GM19328 (cell line): ENCODE measurements around the gene POLR1A.

Experiments used
- ATAC-seq: cut with Tn5 transposase; IDR thresholded peaks from one replicate; pipeline ENCODE4 v1.9.1; 2021; ENCODE audit warnings: mild to moderate bottlenecking, moderate library complexity; ENCODE audit not compliant: unreplicated experiment

The POLR1A gene

DNA sequence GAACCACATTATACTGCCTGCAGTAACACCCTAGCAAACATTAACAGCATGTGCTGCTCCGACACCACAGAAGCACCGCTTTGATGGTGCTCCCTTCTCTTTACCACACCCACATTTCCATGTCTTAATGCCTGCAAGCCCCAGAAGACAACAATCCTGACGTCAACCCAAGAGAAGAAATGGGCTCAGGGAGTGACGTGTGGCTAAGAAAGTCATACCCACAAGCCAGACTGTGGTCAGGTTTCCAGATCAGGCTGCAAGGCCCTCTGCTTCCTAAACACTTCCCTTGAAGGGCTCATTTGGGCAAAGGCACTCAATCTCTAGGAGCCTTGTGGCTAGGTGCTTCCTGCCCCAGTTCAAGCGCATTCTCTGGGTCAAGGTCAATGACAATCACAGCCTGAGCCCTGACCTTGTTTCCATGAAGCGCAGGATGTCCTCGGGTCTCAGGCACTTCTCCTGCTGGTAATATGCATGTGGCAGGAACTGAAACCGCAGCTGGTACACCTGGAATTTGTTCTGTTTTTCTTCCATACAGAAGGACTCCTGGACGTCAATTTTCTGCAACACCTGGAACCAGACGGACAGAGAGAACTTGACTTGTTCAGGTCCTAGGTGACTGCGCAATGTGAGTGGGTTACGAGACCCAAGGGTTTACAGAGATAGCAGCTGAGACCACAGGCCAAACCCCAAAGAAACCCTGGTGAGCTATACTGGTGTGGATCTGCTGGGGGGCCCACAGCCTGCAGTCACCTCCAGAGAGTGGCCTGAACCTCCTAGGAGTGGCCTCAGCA is 67.2 kb downstream of the POLR1A start:
- ATAC-seq: no peak

DNA sequence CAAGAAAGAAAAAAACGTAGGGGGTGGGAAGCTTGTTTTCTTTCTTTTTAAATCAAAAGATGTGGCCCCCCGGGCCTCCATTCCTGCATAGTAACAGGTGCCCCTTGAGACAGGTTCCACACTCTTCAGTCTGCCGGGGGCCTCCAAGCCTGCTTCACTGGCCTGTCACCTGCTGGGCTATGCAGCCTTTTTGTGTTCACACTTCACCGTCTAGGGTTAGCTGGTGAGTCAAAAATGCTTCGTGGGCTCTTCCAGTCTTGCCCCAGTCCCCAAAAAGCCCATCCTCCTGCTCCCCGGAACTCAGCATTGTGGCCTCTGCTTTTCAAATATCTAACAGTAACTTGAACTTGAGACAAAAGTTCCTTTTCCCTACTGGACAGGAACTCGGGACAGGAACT is 67.9 kb downstream of the POLR1A start:
- ATAC-seq: no peak

DNA sequence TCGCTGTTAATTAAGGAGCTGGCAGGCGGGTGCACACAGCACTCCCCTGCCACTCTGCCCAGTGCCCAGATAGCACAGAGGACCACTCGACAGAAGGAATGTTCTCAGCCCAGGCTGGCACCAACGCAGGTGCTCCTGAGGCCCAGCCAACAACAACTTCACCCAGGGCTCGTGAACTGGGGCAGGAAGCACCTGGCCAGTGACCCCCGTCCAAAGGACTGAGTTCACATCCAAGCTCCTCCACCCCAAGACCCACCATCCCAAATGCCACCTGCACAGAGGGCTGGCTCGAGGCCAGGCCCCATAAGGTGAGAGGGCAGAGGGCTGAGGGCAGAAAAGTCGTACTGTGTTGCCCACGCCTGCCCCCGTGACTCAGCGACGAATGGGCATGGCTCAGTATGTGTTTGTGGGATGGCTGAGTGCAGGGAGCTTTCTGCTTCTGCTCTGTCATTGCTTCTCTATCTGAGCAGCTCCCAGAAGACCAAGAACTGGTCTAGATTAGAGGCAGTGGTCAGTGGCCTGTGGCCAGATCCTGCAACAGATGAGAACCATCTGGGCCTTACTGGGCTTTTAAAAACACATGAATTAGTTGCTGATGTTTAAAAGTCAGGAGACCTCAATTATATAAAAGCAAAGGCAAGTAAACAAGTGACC is 68.4 kb downstream of the POLR1A start:
- no peak for ATAC-seq

DNA sequence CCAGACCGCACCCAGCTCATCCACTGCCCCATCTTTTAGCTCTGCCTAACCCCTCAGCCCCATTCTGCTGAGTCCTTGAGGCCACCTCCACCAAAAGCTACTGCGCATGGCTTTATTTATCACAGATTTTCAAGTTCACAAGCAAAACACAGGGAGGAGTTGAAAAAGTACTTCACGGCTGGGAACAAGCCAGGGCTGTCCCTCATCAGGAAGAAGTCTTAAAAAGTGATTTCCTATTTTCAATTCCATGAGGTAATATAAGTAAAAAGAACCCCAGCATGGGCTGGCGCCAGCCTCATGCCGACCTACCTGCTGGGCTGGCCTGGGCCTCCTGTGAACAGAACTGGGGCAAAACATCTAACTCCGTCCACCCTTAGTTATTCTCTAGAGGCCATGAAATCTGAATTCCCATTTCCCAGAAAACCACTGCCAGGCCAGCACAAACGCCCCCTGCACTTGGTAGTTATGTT is 69.0 kb downstream of the POLR1A start:
- no peak for ATAC-seq

DNA sequence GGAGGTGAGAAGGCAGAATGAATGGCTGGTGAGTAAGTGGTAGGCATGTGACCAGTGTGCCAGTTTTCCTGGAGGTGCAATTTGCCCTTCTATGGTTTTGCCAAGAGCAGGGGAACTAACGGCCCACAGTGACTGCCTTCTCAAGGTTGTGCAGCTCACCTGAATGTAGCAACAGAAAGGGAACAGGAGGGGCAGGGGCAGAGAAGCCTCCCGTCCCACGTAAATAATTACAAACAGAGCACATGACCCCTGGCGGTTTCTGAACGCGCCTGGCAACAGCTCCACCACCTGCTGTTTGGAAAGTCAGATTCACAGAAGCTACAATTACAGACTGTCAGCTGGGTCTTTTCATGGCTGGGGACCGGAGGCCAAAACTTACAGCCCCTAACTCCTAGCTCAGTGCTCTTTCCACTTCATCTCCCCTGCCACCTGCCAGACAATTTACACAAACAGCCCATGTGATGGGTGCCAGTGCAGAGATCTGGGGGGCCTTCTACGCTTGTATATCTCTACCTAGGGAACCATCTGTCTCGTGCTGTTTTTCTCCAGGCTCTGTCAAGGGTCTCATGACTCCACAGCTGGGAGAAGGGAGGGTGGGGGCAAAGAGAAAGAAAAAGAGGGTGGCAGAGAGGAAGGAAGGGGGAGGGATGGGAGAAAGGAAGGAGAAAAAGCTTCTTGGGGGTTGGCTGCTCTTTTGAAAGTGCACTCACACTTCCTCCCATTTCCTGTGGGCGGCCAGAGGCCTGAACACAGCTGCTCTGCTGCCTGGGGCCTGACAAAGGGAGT is 69.6 kb downstream of the POLR1A start:
- peak; percentile 71 for ATAC-seq

DNA sequence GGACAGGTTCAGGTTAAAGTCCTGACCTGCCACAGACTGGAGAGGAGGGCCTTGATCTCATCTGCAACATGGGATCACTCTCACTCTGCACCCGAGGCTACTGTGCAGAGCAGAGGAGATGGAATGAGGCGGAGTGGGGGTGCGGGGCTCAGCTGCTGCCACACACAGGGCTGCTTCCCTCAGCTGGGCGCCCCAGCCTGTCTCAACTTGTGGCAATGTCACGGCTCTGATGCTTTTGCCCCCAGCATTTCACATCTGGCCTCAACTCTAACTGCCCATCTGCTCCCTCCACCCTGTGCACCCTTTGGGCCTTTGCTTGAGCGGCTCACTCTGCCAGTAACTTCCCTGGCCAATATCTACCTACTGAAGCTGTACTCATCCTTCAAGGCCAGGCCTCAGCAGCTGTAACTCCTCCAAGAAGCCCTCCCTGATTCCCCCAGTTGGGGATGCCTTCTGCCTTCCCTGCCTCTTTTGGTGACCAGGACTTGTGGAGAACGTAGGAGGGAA is 70.3 kb downstream of the POLR1A start:
- no peak for ATAC-seq

DNA sequence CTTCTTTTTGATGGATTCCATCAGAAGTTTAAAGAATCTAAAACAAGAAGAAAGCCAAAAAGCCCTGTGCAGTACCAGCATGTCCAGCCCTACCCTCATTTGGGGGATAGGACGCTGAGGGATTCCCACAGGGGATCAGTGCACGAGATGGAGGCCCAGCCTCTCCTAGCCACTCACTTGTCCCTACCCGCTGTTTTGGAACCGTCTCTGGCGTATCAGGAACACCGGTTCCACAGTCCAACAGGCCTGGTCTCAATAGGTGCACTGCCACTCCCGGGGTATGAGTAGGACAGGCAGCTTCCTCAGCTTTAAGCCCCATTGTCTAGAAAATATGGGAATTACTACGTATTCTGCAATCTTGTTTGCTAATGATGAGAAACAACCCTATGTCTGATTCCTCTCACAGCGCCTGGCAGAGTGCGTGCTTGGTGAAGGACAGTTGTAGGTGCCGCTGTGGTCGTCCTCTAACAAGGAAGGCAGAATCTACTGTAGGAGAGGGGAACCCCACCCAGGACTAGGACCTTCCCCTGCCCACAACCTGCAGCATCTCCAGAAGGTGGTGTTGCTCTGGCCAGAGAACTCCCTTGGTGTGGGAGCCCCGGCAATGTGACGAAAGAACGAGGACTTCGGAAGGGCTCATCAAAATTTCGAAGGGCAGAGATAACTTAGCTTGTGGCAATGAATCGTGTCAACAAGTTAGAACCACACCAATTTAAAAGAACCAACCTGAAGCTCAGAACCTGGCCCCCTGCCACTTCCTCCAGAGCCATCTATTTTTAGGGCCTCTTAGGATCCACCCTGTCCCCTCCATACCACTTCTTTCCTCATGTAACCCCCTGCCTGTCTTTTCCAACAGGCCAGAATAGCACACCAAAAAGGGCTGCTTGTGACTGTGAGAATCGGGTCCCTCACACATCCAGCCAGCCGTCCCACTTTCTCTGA is 71.7 kb downstream of the POLR1A start:
- no peak for ATAC-seq

DNA sequence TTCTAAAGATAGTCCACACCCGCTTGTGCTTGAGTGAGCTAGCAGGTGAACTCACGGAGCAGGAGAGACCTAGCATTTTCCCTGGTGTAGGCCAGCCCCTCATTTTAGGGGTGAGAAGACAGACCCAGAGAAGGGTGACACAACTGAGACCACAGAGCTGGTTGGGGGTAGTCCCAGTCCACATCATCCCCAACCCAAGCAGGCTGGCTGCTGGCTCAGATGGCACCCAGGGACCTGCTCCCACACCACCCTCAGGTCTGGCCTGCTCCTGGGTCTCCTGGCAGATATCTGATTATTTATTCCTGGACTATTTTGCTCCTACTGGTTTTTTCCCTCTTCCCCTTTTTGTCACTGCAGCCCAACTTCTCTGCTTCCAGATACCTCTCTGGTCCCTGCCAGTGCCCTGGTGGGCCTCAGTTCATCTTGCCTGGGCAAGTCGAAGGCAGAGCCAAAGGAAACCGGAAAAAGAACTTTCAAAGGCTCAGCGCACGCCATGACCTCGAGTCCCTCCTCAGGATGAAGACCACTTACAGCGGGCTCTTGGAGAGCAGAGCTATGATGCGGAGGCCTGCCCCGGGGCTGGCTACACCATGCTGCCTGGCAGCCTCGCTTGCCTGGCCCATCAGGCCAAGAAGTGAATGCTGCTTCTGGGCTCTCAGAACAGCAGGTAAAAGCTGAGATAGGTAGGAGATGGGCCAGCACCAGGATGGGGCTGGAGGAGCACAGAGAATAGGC is 72.7 kb downstream of the POLR1A start:
- no peak for ATAC-seq

DNA sequence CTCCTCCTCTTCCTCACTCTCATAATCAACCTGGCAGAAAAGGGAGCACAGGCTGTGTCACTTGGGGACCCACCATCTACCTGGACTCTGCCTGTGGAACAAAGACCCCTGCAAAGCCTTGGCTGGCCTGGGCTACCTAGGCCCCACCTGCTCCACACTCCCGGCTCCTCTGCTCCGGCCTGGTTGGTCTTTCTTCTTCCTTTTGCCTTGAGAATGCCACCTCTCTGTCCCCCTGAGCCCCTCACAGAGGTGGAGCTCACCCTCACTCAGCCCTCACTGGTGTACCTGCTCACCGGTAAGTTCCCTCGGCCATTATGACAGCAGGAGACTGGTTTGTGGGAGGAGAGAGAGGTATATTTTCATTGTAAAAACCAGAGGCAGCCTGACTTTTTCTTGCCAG is 74.1 kb downstream of the POLR1A start:
- no peak for ATAC-seq

DNA sequence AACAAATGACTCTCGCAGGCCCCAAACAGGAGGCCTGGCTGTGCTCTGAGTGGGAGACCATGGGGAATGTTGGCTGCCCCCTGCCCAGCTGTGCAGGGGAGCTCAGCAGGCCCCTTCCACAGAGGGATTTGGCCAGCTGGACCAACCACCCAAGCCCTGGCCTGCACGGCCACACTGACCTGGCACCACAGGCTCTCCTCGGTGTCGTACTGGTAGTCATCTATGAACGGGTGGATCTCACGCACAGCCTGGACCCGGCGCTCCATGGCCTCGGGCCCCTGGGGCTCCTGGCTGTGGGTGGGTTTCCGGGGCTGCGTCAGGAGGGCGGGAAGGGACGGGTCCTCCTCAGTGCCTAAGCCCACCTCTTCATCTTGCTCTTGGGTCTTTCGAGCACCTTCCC is 74.5 kb downstream of the POLR1A start:
- no peak for ATAC-seq

DNA sequence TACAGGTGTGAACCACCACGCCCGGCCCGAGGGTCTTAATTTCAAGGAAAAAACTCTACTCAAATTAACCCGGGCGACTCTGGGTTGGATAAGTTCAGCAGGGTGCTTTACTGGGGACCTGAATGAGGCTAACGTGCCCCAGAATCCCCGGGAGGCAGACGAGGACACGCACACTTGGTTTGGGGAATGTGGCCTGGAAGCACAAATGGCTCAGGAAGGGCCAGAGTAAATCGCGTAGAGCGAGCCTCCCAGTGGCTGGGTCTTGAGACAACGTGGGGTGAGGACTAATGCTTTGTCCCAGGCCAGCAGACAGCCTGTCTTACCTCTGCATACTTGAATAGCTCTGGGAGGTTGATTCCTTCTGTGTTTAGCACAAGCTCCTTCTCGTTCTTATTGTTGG is 75.8 kb downstream of the POLR1A start:
- no peak for ATAC-seq

DNA sequence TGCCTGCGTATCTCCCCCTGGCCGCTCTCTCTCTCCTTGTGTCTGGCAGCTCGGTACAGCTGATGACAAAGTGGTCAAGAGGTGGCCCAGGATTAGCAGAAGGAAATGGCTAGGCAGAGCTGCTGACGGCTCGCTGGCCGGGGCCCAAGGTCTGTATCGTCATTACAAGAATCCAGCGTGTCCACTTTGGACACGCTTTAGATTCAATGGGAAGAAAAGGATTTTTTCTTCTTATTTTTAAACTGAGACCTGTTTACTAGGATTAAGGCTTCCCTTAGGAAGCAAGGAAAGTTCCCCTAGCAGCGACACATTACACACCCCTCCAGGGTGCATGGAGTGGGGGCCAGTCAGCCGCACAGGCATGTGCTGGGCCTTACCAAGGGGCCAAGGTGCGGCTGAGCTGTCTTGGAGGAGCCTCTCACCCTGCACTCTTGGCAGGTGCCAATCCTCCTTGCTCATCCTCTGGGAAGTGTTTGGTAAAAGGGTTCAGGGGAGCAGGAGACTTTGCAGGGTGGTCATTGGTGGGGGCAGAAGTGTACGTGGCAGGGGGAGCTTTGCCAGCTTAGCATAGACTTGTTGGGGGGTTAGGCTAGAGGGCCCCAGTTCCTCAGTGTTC is 76.8 kb downstream of the POLR1A start:
- no peak for ATAC-seq

DNA sequence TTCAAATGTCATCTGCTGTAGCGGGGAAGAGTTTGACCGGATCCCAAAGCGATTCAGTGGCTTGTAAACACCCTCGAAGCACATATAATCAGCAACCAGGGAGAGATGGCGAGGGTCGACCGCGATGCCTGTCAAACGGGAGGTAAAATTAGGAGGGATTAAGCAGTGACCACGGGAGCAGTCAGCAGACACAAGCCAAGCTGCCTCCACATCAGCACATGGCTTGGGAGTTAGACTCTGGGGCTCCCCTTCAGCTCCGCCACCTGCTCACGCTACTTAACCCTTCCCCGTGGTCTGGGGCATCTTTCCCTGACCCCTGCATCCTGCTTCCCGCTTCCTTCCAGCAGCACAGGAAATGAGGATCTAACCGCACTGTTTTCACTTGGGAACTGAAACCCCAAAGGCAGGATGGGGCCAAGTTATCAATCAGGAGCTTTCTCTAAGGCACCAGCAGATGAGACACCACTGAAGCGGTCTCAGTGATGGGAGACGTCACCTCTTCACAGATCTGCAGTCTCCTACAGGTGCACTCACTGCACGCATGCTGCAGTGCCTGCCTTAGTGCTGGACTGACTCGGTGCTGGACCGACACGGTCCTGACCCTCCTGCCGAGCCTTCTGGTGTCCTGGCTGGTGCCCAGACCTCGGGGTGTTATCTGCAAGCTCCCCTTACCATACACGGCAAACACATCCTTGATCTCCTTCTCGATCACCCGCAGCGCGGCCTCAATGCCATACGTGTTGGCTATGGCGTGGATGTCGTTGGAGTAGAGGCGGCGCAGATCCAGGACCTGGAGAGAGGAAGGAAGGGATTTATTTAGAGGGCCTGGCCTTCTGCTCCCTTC is 77.5 kb downstream of the POLR1A start:
- no peak for ATAC-seq

DNA sequence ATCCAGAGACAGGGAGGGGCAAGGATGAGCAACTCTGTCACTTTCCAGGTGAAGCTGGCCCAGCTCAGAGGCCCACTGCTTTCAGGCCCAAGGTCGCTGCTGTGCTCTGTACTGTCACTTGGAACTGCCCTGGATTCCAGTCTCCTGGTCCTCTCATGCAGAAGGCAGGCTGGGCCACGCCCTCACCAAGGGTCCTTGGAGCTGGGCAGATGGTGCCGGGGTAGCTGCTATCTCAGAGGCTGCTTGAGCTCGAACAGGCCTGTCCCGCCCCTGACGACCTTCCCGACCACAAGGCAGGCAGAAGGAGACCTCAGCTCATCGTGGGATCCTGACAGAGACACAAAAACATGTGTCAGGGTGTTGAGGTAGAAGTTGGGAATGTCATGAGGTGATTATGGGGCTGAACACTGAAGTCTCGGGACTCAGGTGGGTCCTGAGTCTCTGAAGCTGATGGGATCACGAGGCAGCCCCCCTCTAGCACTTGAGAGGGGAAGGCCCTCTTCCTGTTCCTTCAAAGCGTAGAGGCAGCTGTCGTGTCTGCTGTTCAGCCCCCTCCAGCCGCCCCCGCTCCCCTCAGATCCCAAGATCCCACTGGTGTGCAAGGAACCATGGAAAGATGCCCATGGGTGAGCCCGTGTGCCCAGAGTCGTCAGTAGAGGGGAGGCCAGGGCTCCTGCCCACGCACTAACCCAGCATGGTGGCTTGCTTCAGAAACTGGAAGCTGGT is 78.3 kb downstream of the POLR1A start:
- ATAC-seq: no peak

DNA sequence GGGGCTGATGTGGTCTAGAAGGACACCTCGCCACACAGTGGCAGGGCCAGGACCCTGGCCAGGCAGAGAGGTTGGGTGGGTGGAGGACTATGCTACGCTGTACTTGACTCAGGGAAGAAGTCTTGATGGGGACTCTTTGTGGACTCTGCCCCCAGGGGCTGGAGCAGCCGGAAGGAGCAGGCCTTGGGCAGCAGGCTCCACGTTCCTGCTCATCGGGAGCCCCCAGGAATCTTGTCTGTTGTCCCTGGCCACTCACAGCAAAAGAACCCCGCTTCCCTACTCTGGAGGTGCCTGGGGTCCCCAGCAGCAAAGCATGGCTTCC is 79.0 kb downstream of the POLR1A start:
- no peak for ATAC-seq

DNA sequence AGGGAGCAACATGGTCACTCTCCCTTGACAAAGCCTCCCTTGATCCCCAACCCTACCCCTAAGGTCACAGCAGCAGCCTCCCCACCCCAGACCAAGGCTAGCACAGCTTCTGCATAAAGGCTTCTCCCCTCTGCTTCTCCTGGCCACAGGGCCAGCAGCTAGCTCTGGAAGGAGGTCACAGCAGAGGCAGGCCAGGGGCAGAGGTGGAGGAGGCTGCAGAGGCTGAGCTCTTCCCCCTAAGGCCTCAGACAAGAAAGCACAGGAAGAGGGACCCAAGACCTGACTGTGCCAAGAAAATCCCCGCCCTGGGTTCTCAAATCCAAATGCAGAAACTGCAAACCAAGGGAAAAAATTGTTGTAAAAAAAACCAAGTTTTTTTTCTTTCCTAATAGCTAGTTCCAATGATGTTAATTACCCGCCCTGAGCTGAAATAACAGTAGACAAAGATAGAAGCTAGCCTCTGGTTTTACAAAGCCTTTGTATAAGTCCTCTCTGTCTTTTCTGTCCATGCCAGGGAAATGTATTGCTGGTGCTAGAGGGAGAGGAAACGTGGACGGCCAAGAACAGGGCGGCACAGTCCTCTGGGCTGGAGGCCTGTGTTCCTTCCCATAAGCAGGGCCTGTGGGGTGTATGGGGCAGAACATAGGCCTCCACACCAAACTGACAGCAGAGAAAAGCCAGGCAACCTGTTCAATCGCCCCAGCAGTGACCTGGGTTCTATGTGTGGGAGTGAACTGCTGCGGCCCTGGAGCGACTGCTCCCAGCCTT is 79.5 kb downstream of the POLR1A start:
- no peak for ATAC-seq

DNA sequence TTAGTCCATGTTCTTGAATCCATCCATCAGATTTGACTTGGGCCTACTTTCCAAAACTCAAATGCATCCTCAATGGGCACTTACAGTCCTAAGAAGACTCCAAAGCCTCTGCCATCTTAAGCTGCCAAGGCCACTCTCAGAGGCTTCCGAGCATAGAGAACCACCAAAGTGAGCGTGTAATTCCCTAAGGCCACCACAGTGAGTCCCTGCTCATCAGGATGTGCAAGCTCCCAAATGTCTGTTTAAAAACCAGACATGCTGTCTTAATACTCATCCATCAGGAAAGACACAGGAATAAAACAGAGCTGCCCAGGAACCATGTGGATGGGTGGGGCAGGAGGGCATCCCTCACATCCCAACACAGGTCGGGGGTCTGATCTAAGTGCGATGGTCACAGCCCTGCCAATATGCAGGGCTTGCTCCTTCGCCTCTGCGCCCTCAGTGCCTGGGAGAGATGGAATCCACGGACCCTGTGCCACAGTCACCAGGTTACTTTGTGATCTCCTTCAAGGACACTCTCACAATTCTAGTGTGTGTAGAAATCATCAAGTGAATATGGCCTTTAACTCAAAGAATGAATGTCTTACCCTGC is 80.4 kb downstream of the POLR1A start:
- ATAC-seq: no peak
